ENCODE data around the gene PRR19. TPM values are rescaled to one million over a fixed set of nuclear protein-coding genes. Genes with fewer than 3 reads are reported as not detected.

PRR19 gene
- total RNA-seq, 1 donor: not detected

GRCh38 chr19:42294471-42295137 is 7.3 kb upstream of the PRR19 start:
- H3K4me1 ChIP-seq (ENCODE audit: insufficient read depth, low read length): no peaks in the 10 kb centered on the region
- no peaks in the 10 kb centered on the region for H3K27me3 ChIP-seq (ENCODE audit: insufficient read depth, low read length)
- no peaks in the 10 kb centered on the region for H3K9me3 ChIP-seq (ENCODE audit: low read depth, low read length)
- H3K4me3 ChIP-seq (ENCODE audit: low read length): no peak overlapping the region

- Histone ChIP-seq H3K9me3 (ENCODE audit: low read depth, low read length) (no peaks in the 10 kb centered on the region), H3K27me3 (ENCODE audit: insufficient read depth, low read length) (no peaks in the 10 kb centered on the region), H3K4me3 (ENCODE audit: low read length) (no peak overlapping the region), H3K4me1 (ENCODE audit: insufficient read depth, low read length) (no peaks in the 10 kb centered on the region)
Observed at GRCh38 chr19:42295342-42295741, 6.6 kb upstream of the PRR19 start.

GRCh38 chr19:42295831-42296525 is 6.0 kb upstream of the PRR19 start:
- Histone ChIP-seq H3K4me1 (ENCODE audit: insufficient read depth, low read length) (no peaks in the 10 kb centered on the region), H3K4me3 (ENCODE audit: low read length) (no peak overlapping the region), H3K27me3 (ENCODE audit: insufficient read depth, low read length) (no peaks in the 10 kb centered on the region), H3K9me3 (ENCODE audit: low read depth, low read length) (no peaks in the 10 kb centered on the region)

- Histone ChIP-seq H3K4me1 (ENCODE audit: insufficient read depth, low read length) (peaks cover 8% of the 10 kb centered on the region), H3K4me3 (ENCODE audit: low read length) (no peak overlapping the region), H3K9me3 (ENCODE audit: low read depth, low read length) (no peaks in the 10 kb centered on the region), H3K27me3 (ENCODE audit: insufficient read depth, low read length) (no peaks in the 10 kb centered on the region)
Observed at GRCh38 chr19:42297039-42297438, 4.9 kb upstream of the PRR19 start.

- Histone ChIP-seq H3K9me3 (ENCODE audit: low read depth, low read length) (no peaks in the 10 kb centered on the region), H3K27me3 (ENCODE audit: insufficient read depth, low read length) (no peaks in the 10 kb centered on the region)
Observed at GRCh38 chr19:42303101-42303464, 1.2 kb downstream of the PRR19 start.

GRCh38 chr19:42303876-42304275 is 1.9 kb downstream of the PRR19 start:
- Histone ChIP-seq H3K4me1 (ENCODE audit: insufficient read depth, low read length) (peaks cover 20% of the 10 kb centered on the region), H3K4me3 (ENCODE audit: low read length) (no peak overlapping the region), H3K27me3 (ENCODE audit: insufficient read depth, low read length) (no peaks in the 10 kb centered on the region), H3K9me3 (ENCODE audit: low read depth, low read length) (no peaks in the 10 kb centered on the region)

More at GRCh38 chr19:42303101-42303464, 1.2 kb downstream of the PRR19 start:
- peaks cover 20% of the 10 kb centered on the region for H3K4me1 ChIP-seq (ENCODE audit: insufficient read depth, low read length)
- no peak overlapping the region for H3K4me3 ChIP-seq (ENCODE audit: low read length)

DNA sequence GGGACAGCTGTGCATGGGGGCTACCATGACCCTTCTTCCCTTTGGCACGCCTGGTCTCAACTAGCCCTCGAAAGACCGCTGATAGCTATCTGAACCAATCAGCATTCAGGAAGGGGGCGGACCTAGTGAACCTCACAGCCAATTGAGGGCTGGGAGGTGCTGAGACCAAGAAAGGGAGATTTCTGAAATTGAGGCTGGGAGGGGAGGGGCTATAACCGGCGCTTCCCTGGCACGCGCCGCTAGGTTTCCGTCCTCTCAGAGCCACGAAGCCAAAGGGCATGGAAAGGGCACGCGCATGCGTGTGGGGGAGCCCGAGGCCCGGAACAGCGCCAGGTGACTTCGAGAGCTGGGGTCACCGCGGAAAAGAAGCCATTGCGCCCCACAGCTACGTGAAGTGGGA is 4.7 kb downstream of the PRR19 start:
- Histone ChIP-seq H3K27me3 (ENCODE audit: insufficient read depth, low read length) (peaks cover 4% of the 10 kb centered on the region), H3K4me3 (ENCODE audit: low read length) (no peak overlapping the region), H3K9me3 (ENCODE audit: low read depth, low read length) (no peaks in the 10 kb centered on the region), H3K4me1 (ENCODE audit: insufficient read depth, low read length) (peaks cover 16% of the 10 kb centered on the region)

DNA sequence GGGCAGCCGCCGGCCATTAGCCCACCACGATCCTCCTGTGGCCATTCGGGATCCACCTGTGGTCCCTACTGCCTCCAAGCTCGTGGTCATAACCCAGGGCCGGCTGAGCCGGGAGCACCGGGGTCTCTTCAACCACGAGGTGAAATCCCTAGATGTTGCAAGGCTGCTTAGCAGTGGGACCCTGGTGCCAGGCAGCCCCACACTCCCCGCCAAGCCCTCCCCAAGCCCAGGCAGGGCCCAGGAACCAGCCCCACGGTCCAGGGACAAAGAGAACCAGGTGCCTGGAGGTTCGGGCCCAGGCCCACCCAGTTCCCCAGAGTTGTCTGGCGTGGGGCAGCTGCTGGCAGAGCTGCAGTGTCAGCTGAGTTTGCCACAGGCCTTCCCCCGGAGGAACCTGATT is 7.8 kb downstream of the PRR19 start:
- Histone ChIP-seq H3K27me3 (ENCODE audit: insufficient read depth, low read length) (peaks cover 23% of the 10 kb centered on the region), H3K9me3 (ENCODE audit: low read depth, low read length) (no peaks in the 10 kb centered on the region), H3K4me3 (ENCODE audit: low read length) (no peak overlapping the region), H3K4me1 (ENCODE audit: insufficient read depth, low read length) (peaks cover 15% of the 10 kb centered on the region)

DNA sequence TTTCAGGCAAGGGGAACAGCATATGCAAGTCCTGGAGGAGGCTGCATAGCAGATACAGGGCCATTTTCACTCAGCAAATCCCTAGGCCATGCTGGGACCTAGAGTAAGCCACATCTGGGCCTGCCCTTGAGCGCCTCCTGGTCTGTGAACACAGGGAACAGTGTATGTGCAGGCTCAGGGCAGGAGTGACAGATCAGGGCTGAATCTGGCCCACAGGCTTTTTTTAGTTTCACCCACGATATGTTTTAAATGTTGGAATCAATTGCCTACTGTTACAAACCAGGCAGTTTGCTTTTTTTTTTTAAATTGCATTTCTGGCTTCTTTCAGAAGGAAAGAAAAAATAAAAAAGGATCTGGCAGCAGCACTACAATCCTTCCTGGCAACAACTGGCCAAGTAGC is 9.7 kb downstream of the PRR19 start:
- Histone ChIP-seq H3K4me3 (ENCODE audit: low read length) (no peak overlapping the region), H3K9me3 (ENCODE audit: low read depth, low read length) (no peaks in the 10 kb centered on the region), H3K27me3 (ENCODE audit: insufficient read depth, low read length) (peaks cover 23% of the 10 kb centered on the region), H3K4me1 (ENCODE audit: insufficient read depth, low read length) (peaks cover 15% of the 10 kb centered on the region)

DNA sequence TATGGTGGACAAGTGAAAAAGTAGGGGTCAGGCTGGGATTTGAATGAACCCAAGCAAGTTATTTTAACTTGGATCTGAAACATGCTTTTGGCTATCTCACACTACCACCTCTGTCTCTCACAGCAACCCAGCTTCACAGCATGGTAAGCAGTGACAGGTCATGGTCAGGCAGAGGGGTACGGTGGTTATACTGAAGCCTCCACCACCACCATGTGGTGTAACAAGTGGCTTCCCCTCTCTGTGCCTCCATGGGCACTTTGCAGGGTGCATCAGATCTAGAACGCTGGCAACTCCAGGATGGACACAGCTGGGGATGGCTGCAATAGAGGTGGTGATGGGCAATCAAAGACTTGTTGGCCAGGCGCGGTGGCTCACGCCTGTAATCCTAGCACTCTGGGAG is 10.4 kb downstream of the PRR19 start:
- Histone ChIP-seq H3K27me3 (ENCODE audit: insufficient read depth, low read length) (peaks cover 23% of the 10 kb centered on the region), H3K4me3 (ENCODE audit: low read length) (no peak overlapping the region), H3K9me3 (ENCODE audit: low read depth, low read length) (no peaks in the 10 kb centered on the region), H3K4me1 (ENCODE audit: insufficient read depth, low read length) (peaks cover 19% of the 10 kb centered on the region)

GRCh38 chr19:42313096-42313839 is 11.3 kb downstream of the PRR19 start, which contains the start of gene TMEM145:
TMEM145 (plus strand) TSS chr19:42313309; CDS start chr19:42313377, 68 bp downstream.
- Histone ChIP-seq H3K27me3 (ENCODE audit: insufficient read depth, low read length) (peaks cover 23% of the 10 kb centered on the region), H3K9me3 (ENCODE audit: low read depth, low read length) (no peaks in the 10 kb centered on the region), H3K4me1 (ENCODE audit: insufficient read depth, low read length) (peaks cover 19% of the 10 kb centered on the region), H3K4me3 (ENCODE audit: low read length) (no peak within 1 kb of the TSS)

- Histone ChIP-seq H3K27me3 (ENCODE audit: insufficient read depth, low read length) (peaks cover 23% of the 10 kb centered on the region), H3K9me3 (ENCODE audit: low read depth, low read length) (no peaks in the 10 kb centered on the region), H3K4me3 (ENCODE audit: low read length) (no peak overlapping the region), H3K4me1 (ENCODE audit: insufficient read depth, low read length) (peaks cover 19% of the 10 kb centered on the region)
Observed at GRCh38 chr19:42313840-42314755, 12.2 kb downstream of the PRR19 start.

DNA sequence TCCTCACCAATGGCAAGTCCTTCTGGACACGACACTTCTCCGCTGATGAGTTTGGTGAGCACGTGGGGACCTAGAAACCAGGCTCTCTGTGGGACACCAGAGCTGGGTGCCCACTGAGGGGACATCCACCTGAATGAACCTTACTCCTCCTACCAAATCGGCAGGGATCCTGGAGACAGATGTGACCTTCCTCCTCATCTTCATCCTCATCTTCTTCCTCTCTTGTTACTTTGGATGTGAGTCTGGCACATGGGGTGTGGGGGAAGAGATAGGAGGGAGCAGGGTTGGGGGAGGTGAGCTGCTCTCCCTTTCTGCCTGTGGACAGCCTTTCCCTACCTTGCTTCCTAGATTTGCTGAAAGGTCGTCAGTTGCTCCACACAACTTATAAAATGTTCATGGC is 13.1 kb downstream of the PRR19 start:
- H3K9me3 ChIP-seq (ENCODE audit: low read depth, low read length): no peaks in the 10 kb centered on the region
- H3K27me3 ChIP-seq (ENCODE audit: insufficient read depth, low read length): peaks cover 23% of the 10 kb centered on the region
- no peak overlapping the region for H3K4me3 ChIP-seq (ENCODE audit: low read length)
- peaks cover 19% of the 10 kb centered on the region for H3K4me1 ChIP-seq (ENCODE audit: insufficient read depth, low read length)

All from mononuclear cell (primary cell).